Prostate gland (tissue), 2 donors: ENCODE data around the gene RPS25. TPM values are rescaled to one million over a fixed set of nuclear protein-coding genes. Genes with fewer than 3 reads are reported as not detected.

Source experiments
- DNase-seq: peaks from one replicate; pipeline ENCODE4 v3.0.0-alpha.2; 2019; ENCODE audit warnings: low spot score
- H3K27ac ChIP-seq, 2 donors: fragments of 200-600 bp; sonication (generic); 2 replicates each; pipeline ENCODE4 v1.5.1; 2017 to 2019
- H3K27me3 ChIP-seq: fragments of 200-600 bp; sonication (generic); replicated peaks from 2 replicates; pipeline ENCODE4 v1.5.1; 2019; ENCODE audit not compliant: insufficient read depth
- H3K36me3 ChIP-seq, 2 donors: fragments of 200-600 bp; sonication (generic); 1 replicate in 1 of 2; 2 replicates in 1 of 2; pipeline versions ENCODE4 v1.5.1 to v1.8.1; 2017 to 2019
- H3K4me1 ChIP-seq: fragments of 200-600 bp; sonication (generic); replicated peaks from 2 replicates; pipeline ENCODE4 v1.5.1; 2019
- H3K4me3 ChIP-seq, 2 donors: fragments of 200-600 bp; sonication (generic); 2 replicates each; pipeline ENCODE4 v1.5.1; 2017 to 2019
- H3K9me3 ChIP-seq: fragments of 200-600 bp; sonication (generic); 2 replicates; pipeline ENCODE4 v1.5.1; 2017
- POLR2A ChIP-seq: fragments of 450-650 bp; IDR thresholded peaks from one replicate; pipeline ENCODE4 v1.6.1; 2016; ENCODE audit warnings: antibody characterized with exemption, mild to moderate bottlenecking
- POLR2AphosphoS5 ChIP-seq: sonication (generic); formaldehyde crosslinking; IDR thresholded peaks from one replicate; pipeline ENCODE4 v1.6.1; 2017; ENCODE audit warnings: antibody characterized with exemption
- WGBS: methylation state at CpG from one replicate; pipeline ENCODE4 v1.1.5; 2018; 5-methylcytosine and 5-hydroxymethylcytosine counted together
- intact Hi-C: fragments of 100-400 bp; cut with DNase I; formaldehyde crosslinking; loops from one replicate; pipeline ENCODE4 v1.14.2; 2022
- total RNA-seq, 2 donors: library from RNA; depleted of rRNA; stranded (reverse); fragments of >200 nt; gene quantifications; one replicate each; pipeline ENCODE4 v1.1.0, GENCODE V29; 2016
- TF ChIP-seq, protein P1 (sequence below), 4 experiments: fragments of 200-600 bp in 2 of 4; fragments of 450-650 bp in 2 of 4; sonication (generic) in 2 of 4; IDR thresholded peaks; 1 replicate in 3 of 4; 2 replicates in 1 of 4; pipeline ENCODE4 v1.5.1; 2016 to 2019; ENCODE audit warnings: antibody characterized with exemption in 4 of 4, mild to moderate bottlenecking in 2 of 4, moderate library complexity in 2 of 4

Gene RPS25
- total RNA-seq, 2 donors from 2014 or later, result 949 to 1,730 TPM

DNA sequence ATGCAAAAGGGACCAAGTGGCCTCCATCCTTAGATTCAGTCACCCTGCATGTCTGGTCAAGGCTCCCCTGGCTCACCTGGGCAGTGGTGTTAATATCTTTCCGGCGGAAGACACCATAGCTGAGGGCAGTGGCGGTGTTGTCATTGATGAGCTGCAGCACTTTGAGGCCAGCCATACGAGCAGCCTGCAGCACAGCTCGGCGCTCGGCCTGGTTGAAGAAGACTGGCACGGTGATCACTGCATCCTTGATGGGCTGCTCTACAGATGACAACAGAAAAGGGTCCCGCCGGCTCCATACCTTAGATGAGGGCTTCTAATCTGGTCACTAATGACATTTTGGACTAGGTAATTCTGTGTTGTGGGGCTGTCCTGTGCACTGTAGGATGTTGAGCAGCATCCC, 36.3 kb upstream of the RPS25 start:
- WGBS, result 82% methylated on average over 8 of the region's 10 CpGs
- Histone ChIP-seq H3K9me3 (no peaks in the 10 kb centered on the region), H3K4me1 (peaks cover 5% of the 10 kb centered on the region), H3K4me3 (no peak overlapping the region), H3K27ac (no peak overlapping the region), H3K36me3 (peaks cover 8 to 13% of the 10 kb centered on the region in 2 donors), H3K27me3 (no peaks in the 10 kb centered on the region)
- intact Hi-C loops, result no loop called here
- TF ChIP-seq POLR2A (no peak), POLR2AphosphoS5 (no peak)
- TF ChIP-seq, protein P1, sequence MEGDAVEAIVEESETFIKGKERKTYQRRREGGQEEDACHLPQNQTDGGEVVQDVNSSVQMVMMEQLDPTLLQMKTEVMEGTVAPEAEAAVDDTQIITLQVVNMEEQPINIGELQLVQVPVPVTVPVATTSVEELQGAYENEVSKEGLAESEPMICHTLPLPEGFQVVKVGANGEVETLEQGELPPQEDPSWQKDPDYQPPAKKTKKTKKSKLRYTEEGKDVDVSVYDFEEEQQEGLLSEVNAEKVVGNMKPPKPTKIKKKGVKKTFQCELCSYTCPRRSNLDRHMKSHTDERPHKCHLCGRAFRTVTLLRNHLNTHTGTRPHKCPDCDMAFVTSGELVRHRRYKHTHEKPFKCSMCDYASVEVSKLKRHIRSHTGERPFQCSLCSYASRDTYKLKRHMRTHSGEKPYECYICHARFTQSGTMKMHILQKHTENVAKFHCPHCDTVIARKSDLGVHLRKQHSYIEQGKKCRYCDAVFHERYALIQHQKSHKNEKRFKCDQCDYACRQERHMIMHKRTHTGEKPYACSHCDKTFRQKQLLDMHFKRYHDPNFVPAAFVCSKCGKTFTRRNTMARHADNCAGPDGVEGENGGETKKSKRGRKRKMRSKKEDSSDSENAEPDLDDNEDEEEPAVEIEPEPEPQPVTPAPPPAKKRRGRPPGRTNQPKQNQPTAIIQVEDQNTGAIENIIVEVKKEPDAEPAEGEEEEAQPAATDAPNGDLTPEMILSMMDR (IDR thresholded peaks at IDR 0.05), result no peak
- DNase-seq, result no peak

DNA sequence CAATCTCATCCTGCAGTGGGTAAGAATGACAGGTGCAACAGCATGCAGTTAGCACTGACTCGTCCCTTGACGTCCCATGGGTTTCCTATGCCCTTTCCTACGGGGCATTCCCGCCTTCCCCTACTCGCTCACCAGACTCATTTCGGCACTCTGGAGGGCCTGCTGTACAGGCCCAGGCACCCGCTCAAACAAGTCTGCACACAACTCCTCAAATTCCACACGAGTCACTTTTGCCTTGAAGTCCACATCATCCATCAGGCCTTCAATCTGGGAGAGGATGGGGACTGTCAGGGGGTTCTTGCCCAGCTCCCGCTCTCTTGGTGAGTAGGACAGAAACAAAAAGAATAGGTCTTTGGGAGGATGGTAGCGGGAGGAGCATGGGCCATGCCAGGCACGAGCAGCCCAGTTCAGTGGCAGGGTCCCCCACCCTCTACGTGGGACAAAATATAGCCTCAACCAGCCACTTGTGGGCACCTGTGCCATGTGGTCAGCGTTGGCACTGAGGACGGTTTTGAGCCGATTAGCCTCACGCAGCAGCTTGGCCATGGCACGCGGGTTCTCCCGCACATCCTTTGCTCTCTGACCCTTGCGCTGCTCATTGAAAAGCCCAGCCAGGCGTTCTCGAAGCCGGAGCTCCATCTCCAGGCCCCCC, 34.1 kb upstream of the RPS25 start:
- Histone ChIP-seq H3K27ac (no peak overlapping the region), H3K9me3 (no peaks in the 10 kb centered on the region), H3K27me3 (no peaks in the 10 kb centered on the region), H3K4me3 (no peak overlapping the region), H3K36me3 (peaks cover 16 to 26% of the 10 kb centered on the region in 2 donors), H3K4me1 (no peaks in the 10 kb centered on the region)
- 87% methylated on average over 23 of the region's 23 CpGs for WGBS
- intact Hi-C loops, result no loop called here
- DNase-seq, result no peak
- TF ChIP-seq POLR2A, result no peak
- TF ChIP-seq, protein P1 (IDR thresholded peaks at IDR 0.05), result no peak
- TF ChIP-seq POLR2AphosphoS5, result no peak

DNA sequence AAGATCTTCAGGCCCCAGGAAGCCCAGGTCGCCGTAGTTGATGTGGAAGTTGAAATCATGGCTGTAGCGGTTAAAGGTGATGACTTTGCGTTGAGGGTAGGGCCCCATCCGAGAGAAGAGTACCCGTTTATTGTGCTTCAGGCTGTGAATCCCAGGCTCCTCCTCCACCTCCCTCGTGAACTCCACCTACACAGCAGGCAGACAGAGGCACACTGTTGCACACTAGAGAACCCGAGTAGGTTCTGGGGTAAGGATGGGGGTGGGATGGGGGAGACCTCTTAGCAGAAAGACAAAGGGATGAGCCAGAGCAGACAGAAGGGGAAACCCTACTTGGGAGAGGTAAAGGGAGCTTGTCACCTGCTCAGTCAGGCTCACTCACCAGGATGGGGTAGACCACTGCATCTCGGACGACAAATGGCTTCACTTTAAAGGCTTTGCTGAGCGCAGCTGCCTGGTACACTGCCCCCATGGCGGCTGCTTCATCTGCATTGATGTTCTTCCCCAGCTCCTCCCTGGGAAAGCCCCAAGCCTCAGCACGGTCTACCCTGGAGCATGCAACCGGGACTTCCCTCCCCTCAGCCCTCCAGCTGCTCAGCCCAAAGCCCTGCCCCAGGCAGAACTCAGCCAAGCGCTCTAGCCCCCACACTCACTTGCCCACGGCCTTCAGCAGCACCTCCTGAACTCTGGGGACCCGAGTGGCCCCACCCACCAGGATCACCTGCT, 33.5 kb upstream of the RPS25 start:
- intact Hi-C loops, result no loop called here
- Histone ChIP-seq H3K27ac (no peak overlapping the region), H3K9me3 (no peaks in the 10 kb centered on the region), H3K4me1 (no peaks in the 10 kb centered on the region), H3K36me3 (peaks cover 16 to 26% of the 10 kb centered on the region in 2 donors), H3K27me3 (no peaks in the 10 kb centered on the region), H3K4me3 (no peak overlapping the region)
- no peak for DNase-seq
- WGBS, result 81% methylated on average over 17 of the region's 17 CpGs
- TF ChIP-seq POLR2A (no peak), POLR2AphosphoS5 (no peak)
- TF ChIP-seq, protein P1 (IDR thresholded peaks at IDR 0.05), result no peak

DNA sequence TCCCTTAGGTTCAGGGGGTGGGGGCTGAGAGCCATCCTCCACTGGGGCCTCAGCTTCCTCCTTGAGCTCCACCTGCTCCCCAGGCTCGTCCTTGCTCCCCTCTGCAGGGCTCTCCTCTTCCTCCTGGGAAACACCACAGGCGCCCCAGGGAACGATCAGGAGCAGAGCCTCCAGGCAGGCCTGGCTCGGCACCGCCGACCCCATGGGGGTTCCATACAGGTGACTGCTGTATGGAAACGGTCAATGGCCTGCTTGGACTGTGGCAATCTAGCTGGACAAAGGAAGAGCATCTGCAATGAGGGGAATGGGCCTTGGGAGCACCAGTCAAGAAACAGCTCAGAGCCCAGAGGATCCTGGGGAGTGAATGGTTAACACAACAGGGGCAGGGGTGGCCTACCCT, 30.9 kb upstream of the RPS25 start:
- H3K9me3 ChIP-seq, result no peaks in the 10 kb centered on the region
- intact Hi-C loops, result no loop called here
- 97% methylated on average over 7 of the region's 7 CpGs for WGBS
- H3K4me3 ChIP-seq, result no peak overlapping the region
- TF ChIP-seq, protein P1 (IDR thresholded peaks at IDR 0.05), result no peak
- TF ChIP-seq POLR2AphosphoS5 (no peak), POLR2A (no peak)
- peaks cover 16 to 26% of the 10 kb centered on the region in 2 donors for H3K36me3 ChIP-seq
- no peaks in the 10 kb centered on the region for H3K4me1 ChIP-seq
- no peaks in the 10 kb centered on the region for H3K27me3 ChIP-seq
- no peak overlapping the region for H3K27ac ChIP-seq
- no peak for DNase-seq

DNA sequence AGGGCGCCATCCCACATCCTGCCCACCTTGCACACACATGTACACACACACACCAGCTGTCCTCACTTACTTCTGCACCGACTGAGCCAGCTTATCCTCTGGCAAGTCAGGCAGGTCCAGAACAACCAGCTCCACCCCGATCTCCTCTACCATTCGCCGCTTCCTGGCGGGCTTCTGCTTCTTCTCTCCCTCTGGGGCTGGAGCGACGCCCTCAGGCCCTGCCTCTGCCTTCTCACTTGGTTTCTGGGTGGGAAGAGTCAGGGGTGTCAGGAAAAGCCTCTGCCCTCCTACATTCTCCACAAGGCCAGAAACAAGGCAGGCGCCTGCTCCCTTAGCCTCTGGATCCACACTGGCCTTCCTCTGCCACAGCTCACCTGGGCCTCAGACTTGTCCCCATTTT, 30.5 kb upstream of the RPS25 start:
- no peak for DNase-seq
- H3K4me1 ChIP-seq, result no peaks in the 10 kb centered on the region
- no peak overlapping the region for H3K4me3 ChIP-seq
- intact Hi-C loops, result no loop called here
- H3K27me3 ChIP-seq, result no peaks in the 10 kb centered on the region
- H3K9me3 ChIP-seq, result no peaks in the 10 kb centered on the region
- TF ChIP-seq POLR2A (no peak), POLR2AphosphoS5 (no peak)
- TF ChIP-seq, protein P1 (IDR thresholded peaks at IDR 0.05), result no peak
- whole genome bisulfite sequencing, result 74% methylated on average over 9 of the region's 9 CpGs
- H3K36me3 ChIP-seq, result peaks cover 16 to 26% of the 10 kb centered on the region in 2 donors
- no peak overlapping the region for H3K27ac ChIP-seq
